ENCODE results near the gene TNRC6C.

- no peak for TF ChIP-seq ZNF830 (tag by site-specific recombination; IDR thresholded peaks at IDR 0.05; ENCODE audit: low read depth)
- no peak for TF ChIP-seq ZNF514 (tag by site-specific recombination; IDR thresholded peaks at IDR 0.05)
- no peak for TF ChIP-seq AEBP2 (tag by site-specific recombination; IDR thresholded peaks at IDR 0.05; ENCODE audit: borderline replicate concordance)
- TF ChIP-seq, protein P1, sequence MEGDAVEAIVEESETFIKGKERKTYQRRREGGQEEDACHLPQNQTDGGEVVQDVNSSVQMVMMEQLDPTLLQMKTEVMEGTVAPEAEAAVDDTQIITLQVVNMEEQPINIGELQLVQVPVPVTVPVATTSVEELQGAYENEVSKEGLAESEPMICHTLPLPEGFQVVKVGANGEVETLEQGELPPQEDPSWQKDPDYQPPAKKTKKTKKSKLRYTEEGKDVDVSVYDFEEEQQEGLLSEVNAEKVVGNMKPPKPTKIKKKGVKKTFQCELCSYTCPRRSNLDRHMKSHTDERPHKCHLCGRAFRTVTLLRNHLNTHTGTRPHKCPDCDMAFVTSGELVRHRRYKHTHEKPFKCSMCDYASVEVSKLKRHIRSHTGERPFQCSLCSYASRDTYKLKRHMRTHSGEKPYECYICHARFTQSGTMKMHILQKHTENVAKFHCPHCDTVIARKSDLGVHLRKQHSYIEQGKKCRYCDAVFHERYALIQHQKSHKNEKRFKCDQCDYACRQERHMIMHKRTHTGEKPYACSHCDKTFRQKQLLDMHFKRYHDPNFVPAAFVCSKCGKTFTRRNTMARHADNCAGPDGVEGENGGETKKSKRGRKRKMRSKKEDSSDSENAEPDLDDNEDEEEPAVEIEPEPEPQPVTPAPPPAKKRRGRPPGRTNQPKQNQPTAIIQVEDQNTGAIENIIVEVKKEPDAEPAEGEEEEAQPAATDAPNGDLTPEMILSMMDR (tag by site-specific recombination; IDR thresholded peaks at IDR 0.05) = no peak
- no peak for TF ChIP-seq BCL11A (tag by site-specific recombination; IDR thresholded peaks at IDR 0.05; ENCODE audit: low read depth)
- no peak for TF ChIP-seq ZNF23 (tag by site-specific recombination; IDR thresholded peaks at IDR 0.05; ENCODE audit: borderline replicate concordance)
Observed at GRCh38 chr17:78141437-78142118, 183.1 kb downstream of the TNRC6C start.

All from HEK293 (cell line).